Breast epithelium (tissue), 3 donors: ENCODE data around the gene GALNT2.
A peak's percentile ranks its signal among the peaks of the same experiment; 100 is the strongest.

Experiments used
- POLR2A ChIP-seq: fragments of 450-650 bp; IDR thresholded peaks from one replicate; pipeline ENCODE4 v1.6.1; 2016; ENCODE audit warnings: antibody characterized with exemption, mild to moderate bottlenecking, moderate library complexity
- TF ChIP-seq, protein P1 (sequence below), 3 donors: fragments of 450-650 bp; IDR thresholded peaks; one replicate each; pipeline ENCODE4 v1.5.1; 2016 to 2017; ENCODE audit warnings: antibody characterized with exemption in 3 of 3, mild to moderate bottlenecking in 3 of 3, moderate library complexity in 3 of 3

DNA sequence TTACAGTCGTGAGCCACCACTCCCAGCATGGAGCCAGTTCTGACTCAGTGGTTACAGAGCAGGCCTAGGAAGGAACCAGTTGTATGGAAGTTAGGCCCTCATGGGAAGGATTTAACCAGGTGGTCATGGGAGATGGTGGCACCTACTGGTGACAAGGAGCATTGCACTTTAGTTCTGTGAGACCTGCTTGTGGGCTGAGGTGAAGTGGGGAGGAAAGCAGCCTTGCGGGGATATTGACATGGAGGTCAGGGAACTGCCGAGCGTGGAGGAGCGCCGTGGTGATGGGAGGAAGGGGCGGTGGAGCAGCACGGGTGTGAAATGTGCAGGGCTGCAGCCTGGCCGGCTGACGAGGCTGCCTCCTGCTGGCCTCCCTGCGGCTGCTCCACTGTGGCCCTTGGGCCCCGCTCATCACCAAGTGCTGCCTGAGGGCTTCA lies 100.4 kb downstream of the GALNT2 start:
- TF ChIP-seq, protein P1, sequence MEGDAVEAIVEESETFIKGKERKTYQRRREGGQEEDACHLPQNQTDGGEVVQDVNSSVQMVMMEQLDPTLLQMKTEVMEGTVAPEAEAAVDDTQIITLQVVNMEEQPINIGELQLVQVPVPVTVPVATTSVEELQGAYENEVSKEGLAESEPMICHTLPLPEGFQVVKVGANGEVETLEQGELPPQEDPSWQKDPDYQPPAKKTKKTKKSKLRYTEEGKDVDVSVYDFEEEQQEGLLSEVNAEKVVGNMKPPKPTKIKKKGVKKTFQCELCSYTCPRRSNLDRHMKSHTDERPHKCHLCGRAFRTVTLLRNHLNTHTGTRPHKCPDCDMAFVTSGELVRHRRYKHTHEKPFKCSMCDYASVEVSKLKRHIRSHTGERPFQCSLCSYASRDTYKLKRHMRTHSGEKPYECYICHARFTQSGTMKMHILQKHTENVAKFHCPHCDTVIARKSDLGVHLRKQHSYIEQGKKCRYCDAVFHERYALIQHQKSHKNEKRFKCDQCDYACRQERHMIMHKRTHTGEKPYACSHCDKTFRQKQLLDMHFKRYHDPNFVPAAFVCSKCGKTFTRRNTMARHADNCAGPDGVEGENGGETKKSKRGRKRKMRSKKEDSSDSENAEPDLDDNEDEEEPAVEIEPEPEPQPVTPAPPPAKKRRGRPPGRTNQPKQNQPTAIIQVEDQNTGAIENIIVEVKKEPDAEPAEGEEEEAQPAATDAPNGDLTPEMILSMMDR (IDR thresholded peaks at IDR 0.05), result peak; percentile 10 to 50 (median 43)
- no peak for TF ChIP-seq POLR2A
